H9 (cell line): ENCODE data around the gene FN3KRP. TPM values are rescaled to one million over a fixed set of nuclear protein-coding genes. Genes with fewer than 3 reads are reported as not detected.
A peak's percentile ranks its signal among the peaks of the same experiment; 100 is the strongest.

Experiments
- DNase-seq: peaks from one replicate; pipeline ENCODE4 v3.0.0-alpha.2; 2017
- H2AFZ ChIP-seq: one replicate; pipeline ENCODE4 v1.6.1; 2013; ENCODE audit warnings: mild to moderate bottlenecking, low read length, control low read depth, moderate library complexity
- H2AK5ac ChIP-seq: 2 replicates; pipeline ENCODE4 v1.6.1; 2013; ENCODE audit warnings: low read length, control low read depth, mixed read lengths; ENCODE audit not compliant: insufficient read length
- H2BK120ac ChIP-seq: one replicate; pipeline ENCODE4 v1.6.1; 2013; ENCODE audit warnings: low read depth, mild to moderate bottlenecking, low read length, control low read depth, inconsistent platforms; ENCODE audit not compliant: poor library complexity, severe bottlenecking
- H2BK12ac ChIP-seq: 2 replicates; pipeline ENCODE4 v1.6.1; 2013; ENCODE audit warnings: low read length, control low read depth, mixed read lengths, low read depth; ENCODE audit not compliant: insufficient read length
- H2BK15ac ChIP-seq: 2 replicates; pipeline ENCODE4 v1.6.1; 2013; ENCODE audit warnings: low read depth, low read length, control low read depth
- H2BK20ac ChIP-seq: one replicate; pipeline ENCODE4 v1.6.1; 2013; ENCODE audit warnings: low read depth, mild to moderate bottlenecking, low read length, control low read depth, inconsistent platforms; ENCODE audit not compliant: poor library complexity, severe bottlenecking
- H2BK5ac ChIP-seq: 2 replicates; pipeline ENCODE4 v1.6.1; 2013; ENCODE audit warnings: low read length, control low read depth, mixed read lengths; ENCODE audit not compliant: insufficient read length
- H3K14ac ChIP-seq: 2 replicates; pipeline ENCODE4 v1.6.1; 2013; ENCODE audit warnings: low read length, control low read depth; ENCODE audit not compliant: insufficient read depth
- H3K18ac ChIP-seq: 2 replicates; pipeline ENCODE4 v1.6.1; 2013; ENCODE audit warnings: low read depth, mild to moderate bottlenecking, mixed read lengths, low read length, control low read depth; ENCODE audit not compliant: insufficient read length
- H3K23ac ChIP-seq: 2 replicates; pipeline ENCODE4 v1.6.1; 2013; ENCODE audit warnings: low read length, control low read depth, mixed read lengths, low read depth; ENCODE audit not compliant: insufficient read length
- H3K23me2 ChIP-seq: 2 replicates; pipeline ENCODE4 v1.6.1; 2013; ENCODE audit warnings: low read depth, mild to moderate bottlenecking, mixed read lengths, low read length, control low read depth; ENCODE audit not compliant: insufficient read length, poor library complexity, severe bottlenecking
- H3K27ac ChIP-seq: 2 replicates; pipeline ENCODE4 v1.5.1; 2013; ENCODE audit warnings: low read length, control low read depth, mixed read lengths, low read depth; ENCODE audit not compliant: insufficient read length
- H3K27me3 ChIP-seq: 2 replicates; pipeline ENCODE4 v1.6.1; 2013; ENCODE audit warnings: low read length, control low read depth, inconsistent platforms; ENCODE audit not compliant: insufficient read depth
- H3K4ac ChIP-seq: 2 replicates; pipeline ENCODE4 v1.6.1; 2013; ENCODE audit warnings: low read depth, mild to moderate bottlenecking, control low read depth, inconsistent platforms, low read length, moderate library complexity
- H3K4me1 ChIP-seq: 2 replicates; pipeline ENCODE4 v1.6.1; 2013; ENCODE audit warnings: low read length, control low read depth, inconsistent platforms; ENCODE audit not compliant: insufficient read depth
- H3K4me2 ChIP-seq: 2 replicates; pipeline ENCODE4 v1.6.1; 2013; ENCODE audit warnings: low read length, control low read depth, mixed read lengths; ENCODE audit not compliant: insufficient read length, insufficient read depth
- H3K56ac ChIP-seq: 2 replicates; pipeline ENCODE4 v1.6.1; 2013; ENCODE audit warnings: low read depth, mild to moderate bottlenecking, mixed read lengths, low read length, control low read depth; ENCODE audit not compliant: insufficient read length
- H3K79me1 ChIP-seq: 2 replicates; pipeline ENCODE4 v1.6.1; 2013; ENCODE audit warnings: low read depth, mild to moderate bottlenecking, moderate library complexity, low read length, control low read depth, inconsistent platforms; ENCODE audit not compliant: insufficient read depth, poor library complexity, severe bottlenecking
- H3K79me2 ChIP-seq: 2 replicates; pipeline ENCODE4 v1.6.1; 2013; ENCODE audit warnings: low read length, control low read depth, inconsistent platforms; ENCODE audit not compliant: insufficient read depth
- H3K9ac ChIP-seq: 2 replicates; pipeline ENCODE4 v1.6.1; 2013; ENCODE audit warnings: low read length, control low read depth, mixed read lengths; ENCODE audit not compliant: insufficient read length; ENCODE audit errors: extremely low read depth
- H3K9me3 ChIP-seq: one replicate; pipeline ENCODE4 v1.6.1; 2013; ENCODE audit warnings: low read depth, low read length, inconsistent platforms; ENCODE audit not compliant: control insufficient read depth
- H3T11ph ChIP-seq: one replicate; pipeline ENCODE4 v1.6.1; 2013; ENCODE audit warnings: mild to moderate bottlenecking, low read length, control low read depth, inconsistent platforms
- H4K20me1 ChIP-seq: one replicate; pipeline ENCODE4 v1.6.1; 2013; ENCODE audit not compliant: control insufficient read depth, insufficient read length, insufficient read depth
- H4K5ac ChIP-seq: 2 replicates; pipeline ENCODE4 v1.6.1; 2013; ENCODE audit warnings: low read depth, mild to moderate bottlenecking, mixed read lengths, low read length, control low read depth; ENCODE audit not compliant: insufficient read length
- H4K8ac ChIP-seq: replicated peaks from 2 replicates; pipeline ENCODE4 v1.6.1; 2013; ENCODE audit warnings: low read length, control low read depth, mixed read lengths, low read depth; ENCODE audit not compliant: insufficient read length
- H4K91ac ChIP-seq: 2 replicates; pipeline ENCODE4 v1.6.1; 2013; ENCODE audit warnings: low read depth, mild to moderate bottlenecking, moderate library complexity, mixed read lengths, low read length, control low read depth; ENCODE audit not compliant: insufficient read length
- H3K27ac Mint-ChIP-seq, 3 experiments: 2 replicates in 2 of 3; 3 replicates in 1 of 3; pipeline ENCODE4 v1.8.0; 2020 to 2021; ENCODE audit warnings: mixed read lengths in 3 of 3, mild to moderate bottlenecking in 1 of 3, moderate library complexity in 1 of 3
- H3K27me3 Mint-ChIP-seq: 2 replicates; pipeline ENCODE4 v1.8.0; 2021; ENCODE audit warnings: low read depth, mild to moderate bottlenecking, moderate library complexity, mixed read lengths
- H3K36me3 Mint-ChIP-seq, 3 experiments: 2 replicates in 2 of 3; 3 replicates in 1 of 3; pipeline ENCODE4 v1.8.0; 2020 to 2021; ENCODE audit warnings: low read depth in 3 of 3, mixed read lengths in 3 of 3; ENCODE audit not compliant: insufficient read depth in 1 of 3
- H3K4me1 Mint-ChIP-seq, 2 experiments: 2 replicates each; pipeline ENCODE4 v1.8.0; 2020; ENCODE audit warnings: mixed read lengths in 2 of 2
- H3K4me3 Mint-ChIP-seq, 2 experiments: 2 replicates in 1 of 2; 3 replicates in 1 of 2; pipeline ENCODE4 v1.8.0; 2020 to 2021; ENCODE audit warnings: mild to moderate bottlenecking in 2 of 2, mixed read lengths in 2 of 2, moderate library complexity in 1 of 2
- H3K9me3 Mint-ChIP-seq, 2 experiments: 2 replicates in 1 of 2; 3 replicates in 1 of 2; pipeline ENCODE4 v1.8.0; 2020; ENCODE audit warnings: mild to moderate bottlenecking in 2 of 2, mixed read lengths in 2 of 2, moderate library complexity in 1 of 2
- WGBS: extraction: QIAGEN DNeasy Blood & Tissue Kit; methylation state at CpG from one replicate; pipeline ENCODE4 v1.1.7; 2013; ENCODE audit warnings: missing lambda C conversion rate, low lambda C conversion rate, mixed read lengths; ENCODE audit not compliant: insufficient read length; ENCODE audit errors: extremely low coverage; 5-methylcytosine and 5-hydroxymethylcytosine counted together
- total RNA-seq: library from RNA; stranded (reverse); gene quantifications from 2 replicates; pipeline ENCODE4 v1.2.1, GENCODE V29; 2021
- TF ChIP-seq, protein P1 (sequence below): fragments of 200-600 bp; sonication (generic); conservative IDR thresholded peaks from 3 replicates; pipeline ENCODE4 v1.8.0; 2021; ENCODE audit warnings: antibody characterized with exemption, mild to moderate bottlenecking

Gene FN3KRP
- total RNA-seq, 1 experiment from 2014 or later = 32.9 TPM

DNA sequence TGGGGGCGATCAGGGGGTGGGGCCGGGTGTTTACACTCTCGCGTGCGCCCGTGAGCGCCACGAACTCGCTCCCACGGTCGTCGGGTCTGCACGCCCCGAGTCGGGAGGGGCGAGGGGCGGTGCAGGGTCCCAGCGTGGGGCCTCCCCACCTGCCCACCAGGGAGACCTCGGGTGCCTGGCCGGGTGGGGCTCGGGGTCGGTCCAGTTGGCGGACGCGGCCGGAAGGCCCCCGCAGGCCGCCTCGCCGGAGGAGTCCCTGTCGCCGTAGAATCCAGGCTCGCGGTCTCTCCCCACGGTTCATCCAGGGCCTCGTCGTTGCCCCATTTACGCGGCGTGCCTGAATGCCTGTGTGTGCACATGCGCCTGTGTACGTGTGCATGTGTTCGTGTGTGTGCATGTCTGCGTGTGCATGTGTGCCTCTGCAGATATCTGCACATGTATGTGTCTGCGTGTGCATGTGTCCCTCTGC, 17.5 kb upstream of the FN3KRP start:
- no peak overlapping the region for H3K56ac ChIP-seq
- no peak overlapping the region for H3K27ac ChIP-seq
- H3K23me2 ChIP-seq = peaks cover 7% of the 10 kb centered on the region
- H3K9me3 ChIP-seq = no peaks in the 10 kb centered on the region
- peak overlapping the region; percentile 74 to 90 for H3K4me3 Mint-ChIP-seq
- H3K27ac Mint-ChIP-seq = no peak overlapping the region
- H4K5ac ChIP-seq = no peak overlapping the region
- H3K27me3 ChIP-seq = peaks cover 15% of the 10 kb centered on the region; the same call in 1 of the 2 replicates
- DNase-seq = no peak
- H3T11ph ChIP-seq = no peak overlapping the region
- peaks cover 55% of the 10 kb centered on the region for H3K27me3 Mint-ChIP-seq
- H3K36me3 Mint-ChIP-seq = peaks cover 0 to 7% (median 6%) of the 10 kb centered on the region in 3 experiments; a peak in 5 of 7 replicates
- no peak overlapping the region for H2BK20ac ChIP-seq
- H3K18ac ChIP-seq = no peak overlapping the region
- H2BK12ac ChIP-seq = no peak overlapping the region
- H2BK15ac ChIP-seq = no peak overlapping the region
- peaks cover 2 to 6% of the 10 kb centered on the region in 2 experiments; a peak in 2 of 4 replicates for H3K4me1 Mint-ChIP-seq
- H3K4me1 ChIP-seq = no peaks in the 10 kb centered on the region
- no peak overlapping the region for H3K14ac ChIP-seq
- no peak overlapping the region for H2BK5ac ChIP-seq
- H2AK5ac ChIP-seq = no peak overlapping the region
- H2BK120ac ChIP-seq = no peak overlapping the region
- no peak overlapping the region for H3K9ac ChIP-seq
- WGBS = no CpG with 5 or more reads among the region's 45 CpGs
- TF ChIP-seq, protein P1, sequence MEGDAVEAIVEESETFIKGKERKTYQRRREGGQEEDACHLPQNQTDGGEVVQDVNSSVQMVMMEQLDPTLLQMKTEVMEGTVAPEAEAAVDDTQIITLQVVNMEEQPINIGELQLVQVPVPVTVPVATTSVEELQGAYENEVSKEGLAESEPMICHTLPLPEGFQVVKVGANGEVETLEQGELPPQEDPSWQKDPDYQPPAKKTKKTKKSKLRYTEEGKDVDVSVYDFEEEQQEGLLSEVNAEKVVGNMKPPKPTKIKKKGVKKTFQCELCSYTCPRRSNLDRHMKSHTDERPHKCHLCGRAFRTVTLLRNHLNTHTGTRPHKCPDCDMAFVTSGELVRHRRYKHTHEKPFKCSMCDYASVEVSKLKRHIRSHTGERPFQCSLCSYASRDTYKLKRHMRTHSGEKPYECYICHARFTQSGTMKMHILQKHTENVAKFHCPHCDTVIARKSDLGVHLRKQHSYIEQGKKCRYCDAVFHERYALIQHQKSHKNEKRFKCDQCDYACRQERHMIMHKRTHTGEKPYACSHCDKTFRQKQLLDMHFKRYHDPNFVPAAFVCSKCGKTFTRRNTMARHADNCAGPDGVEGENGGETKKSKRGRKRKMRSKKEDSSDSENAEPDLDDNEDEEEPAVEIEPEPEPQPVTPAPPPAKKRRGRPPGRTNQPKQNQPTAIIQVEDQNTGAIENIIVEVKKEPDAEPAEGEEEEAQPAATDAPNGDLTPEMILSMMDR = no peak
- no peaks in the 10 kb centered on the region for H4K20me1 ChIP-seq
- H3K4me2 ChIP-seq = peak overlapping the region; percentile 27
- H3K4ac ChIP-seq = no peak overlapping the region
- no peak overlapping the region for H4K91ac ChIP-seq
- no peaks in the 10 kb centered on the region for H3K79me1 ChIP-seq
- H3K79me2 ChIP-seq = no peaks in the 10 kb centered on the region
- peaks cover 11% of the 10 kb centered on the region in 2 experiments; a peak in 4 of 5 replicates for H3K9me3 Mint-ChIP-seq
- no peak overlapping the region for H2AFZ ChIP-seq
- H4K8ac ChIP-seq = no peak overlapping the region
- H3K23ac ChIP-seq = no peak overlapping the region
